Keratinocyte (primary cell): ENCODE data around the gene RFX7.

Source experiments
- EZH2 ChIP-seq: IDR thresholded peaks from one replicate; pipeline ENCODE4 v1.6.1; 2012; ENCODE audit warnings: inconsistent platforms, mild to moderate bottlenecking, low read length, moderate library complexity
- TF ChIP-seq, protein P1 (sequence below), 3 experiments: IDR thresholded peaks in 1 of 3; conservative IDR thresholded peaks in 1 of 3; optimal IDR thresholded peaks in 1 of 3; 2 replicates in 2 of 3; 3 replicates in 1 of 3; pipeline versions ENCODE3 to v1.5.1; 2011; ENCODE audit warnings: low read length in 3 of 3, mild to moderate bottlenecking in 3 of 3, moderate library complexity in 2 of 3, control low read depth in 1 of 3, inconsistent platforms in 1 of 3; ENCODE audit not compliant: insufficient read depth in 2 of 3; ENCODE audit errors: extremely low read depth in 1 of 3

GRCh38 chr15:56042031-56042430, 201.6 kb downstream of the RFX7 start:
- no peak for TF ChIP-seq EZH2
- TF ChIP-seq, protein P1, sequence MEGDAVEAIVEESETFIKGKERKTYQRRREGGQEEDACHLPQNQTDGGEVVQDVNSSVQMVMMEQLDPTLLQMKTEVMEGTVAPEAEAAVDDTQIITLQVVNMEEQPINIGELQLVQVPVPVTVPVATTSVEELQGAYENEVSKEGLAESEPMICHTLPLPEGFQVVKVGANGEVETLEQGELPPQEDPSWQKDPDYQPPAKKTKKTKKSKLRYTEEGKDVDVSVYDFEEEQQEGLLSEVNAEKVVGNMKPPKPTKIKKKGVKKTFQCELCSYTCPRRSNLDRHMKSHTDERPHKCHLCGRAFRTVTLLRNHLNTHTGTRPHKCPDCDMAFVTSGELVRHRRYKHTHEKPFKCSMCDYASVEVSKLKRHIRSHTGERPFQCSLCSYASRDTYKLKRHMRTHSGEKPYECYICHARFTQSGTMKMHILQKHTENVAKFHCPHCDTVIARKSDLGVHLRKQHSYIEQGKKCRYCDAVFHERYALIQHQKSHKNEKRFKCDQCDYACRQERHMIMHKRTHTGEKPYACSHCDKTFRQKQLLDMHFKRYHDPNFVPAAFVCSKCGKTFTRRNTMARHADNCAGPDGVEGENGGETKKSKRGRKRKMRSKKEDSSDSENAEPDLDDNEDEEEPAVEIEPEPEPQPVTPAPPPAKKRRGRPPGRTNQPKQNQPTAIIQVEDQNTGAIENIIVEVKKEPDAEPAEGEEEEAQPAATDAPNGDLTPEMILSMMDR (optimal IDR thresholded peaks at IDR 0.05 in 1 of 3, IDR thresholded peaks at IDR 0.05 in 1 of 3, conservative IDR thresholded peaks at IDR 0.05 in 1 of 3; ENCODE audit: extremely low read depth in 1 of 3, insufficient read depth in 2 of 3, low read length in 3 of 3): no peak
